Activated naive CD4-positive, alpha-beta T cell treated with anti-CD3 and anti-CD28 coated beads, Interleukin-2, amount 50 U/mL, for 72 hours (primary cell): ENCODE measurements around the gene ARHGAP19. TPM values are rescaled to one million over a fixed set of nuclear protein-coding genes. Genes with fewer than 3 reads are reported as not detected.

ENCODE experiments used
- ATAC-seq, 2 donors: fragments of 150-1000 bp; cut with Tn5 transposase; 2 replicates each; pipeline ENCODE4 v1.10.0; 2021; ENCODE audit warnings: mild to moderate bottlenecking in 2 of 2, moderate library complexity in 2 of 2
- DNase-seq, 2 donors: peaks; one replicate each; pipeline ENCODE4 v3.0.0; 2021 to 2022; ENCODE audit warnings: low spot score in 2 of 2
- H3K27ac Mint-ChIP-seq, 2 donors: one replicate each; pipeline ENCODE4 v1.8.0; 2022; ENCODE audit warnings: mild to moderate bottlenecking in 2 of 2, mixed read lengths in 2 of 2
- H3K36me3 Mint-ChIP-seq, 2 donors: one replicate each; pipeline ENCODE4 v1.8.0; 2022; ENCODE audit warnings: mixed read lengths in 2 of 2
- H3K9me3 Mint-ChIP-seq, 2 donors: one replicate each; pipeline ENCODE4 v1.8.0; 2022; ENCODE audit warnings: mixed read lengths in 2 of 2
- total RNA-seq, 2 donors: library from RNA; stranded (reverse); gene quantifications; one replicate each; pipeline ENCODE4 v1.2.3, GENCODE V29; 2022

Gene ARHGAP19
- total RNA-seq, 2 donors from 2014 or later: 45.4 to 79.5 TPM

GRCh38 chr10:97199152-97199551, 93.3 kb downstream of the ARHGAP19 start:
- peak in 1 of 2 donors; percentile 31 for DNase-seq
- no peaks in the 10 kb centered on the region for H3K9me3 Mint-ChIP-seq
- no peak for ATAC-seq
- no peaks in the 10 kb centered on the region for H3K36me3 Mint-ChIP-seq
- H3K27ac Mint-ChIP-seq: no peak overlapping the region

GRCh38 chr10:97197030-97197500, 95.4 kb downstream of the ARHGAP19 start:
- no peak for DNase-seq
- Mint-ChIP-seq H3K9me3 (no peaks in the 10 kb centered on the region), H3K27ac (no peak overlapping the region), H3K36me3 (no peaks in the 10 kb centered on the region)
- ATAC-seq: no peak

- no peak overlapping the region for H3K27ac Mint-ChIP-seq
- no peaks in the 10 kb centered on the region for H3K9me3 Mint-ChIP-seq
- H3K36me3 Mint-ChIP-seq: no peaks in the 10 kb centered on the region
- DNase-seq (peak in 1 of 2 donors; percentile 69), ATAC-seq (peak; percentile 86 to 89)
Measured at GRCh38 chr10:97196223-97197029, 96.0 kb downstream of the ARHGAP19 start.

GRCh38 chr10:97195706-97196222, 96.7 kb downstream of the ARHGAP19 start:
- no peak for DNase-seq
- Mint-ChIP-seq H3K9me3 (no peaks in the 10 kb centered on the region), H3K36me3 (no peaks in the 10 kb centered on the region), H3K27ac (no peak overlapping the region)
- ATAC-seq: no peak

- no peak for DNase-seq
- Mint-ChIP-seq H3K27ac (no peak overlapping the region), H3K36me3 (no peaks in the 10 kb centered on the region), H3K9me3 (no peaks in the 10 kb centered on the region)
- ATAC-seq: no peak
Measured at GRCh38 chr10:97192952-97193435, 99.4 kb downstream of the ARHGAP19 start.

- DNase-seq (no peak), ATAC-seq (no peak)
- Mint-ChIP-seq H3K27ac (no peak overlapping the region), H3K36me3 (no peaks in the 10 kb centered on the region), H3K9me3 (no peaks in the 10 kb centered on the region)
Measured at GRCh38 chr10:97190450-97190849, 102.0 kb downstream of the ARHGAP19 start.

- Mint-ChIP-seq H3K9me3 (no peaks in the 10 kb centered on the region), H3K36me3 (no peaks in the 10 kb centered on the region), H3K27ac (no peak overlapping the region)
- ATAC-seq (peak in 1 of 2 donors; percentile 33), DNase-seq (no peak)
Measured at GRCh38 chr10:97188261-97188711, 104.2 kb downstream of the ARHGAP19 start.

GRCh38 chr10:97186911-97187310, 105.5 kb downstream of the ARHGAP19 start:
- ATAC-seq: no peak
- H3K36me3 Mint-ChIP-seq: no peaks in the 10 kb centered on the region
- no peaks in the 10 kb centered on the region for H3K9me3 Mint-ChIP-seq
- no peak overlapping the region for H3K27ac Mint-ChIP-seq
- no peak for DNase-seq

GRCh38 chr10:97185326-97186058, 106.9 kb downstream of the ARHGAP19 start, which contains the start of gene SLIT1:
Gene SLIT1, minus strand, starts transcription at chr10:97185959. Its CDS starts 285 bp downstream, at chr10:97185674.
- Mint-ChIP-seq H3K27ac (no peak within 1 kb of the TSS), H3K36me3 (no peaks in the 10 kb centered on the region), H3K9me3 (no peaks in the 10 kb centered on the region)
- ATAC-seq: peak in 1 of 2 donors; percentile 47
- DNase-seq: peak in 1 of 2 donors; percentile 20

GRCh38 chr10:97184971-97185325, 107.5 kb downstream of the ARHGAP19 start:
- Mint-ChIP-seq H3K9me3 (no peaks in the 10 kb centered on the region), H3K27ac (no peak overlapping the region), H3K36me3 (no peaks in the 10 kb centered on the region)
- DNase-seq: no peak
- no peak for ATAC-seq

- ATAC-seq: no peak
- no peaks in the 10 kb centered on the region for H3K36me3 Mint-ChIP-seq
- no peak overlapping the region for H3K27ac Mint-ChIP-seq
- H3K9me3 Mint-ChIP-seq: no peaks in the 10 kb centered on the region
- peak in 1 of 2 donors; percentile 4 for DNase-seq
Measured at GRCh38 chr10:97183314-97183713, 109.1 kb downstream of the ARHGAP19 start.

GRCh38 chr10:97182288-97182990, 110.0 kb downstream of the ARHGAP19 start:
- ATAC-seq (no peak), DNase-seq (peak in 1 of 2 donors; percentile 37)
- no peaks in the 10 kb centered on the region for H3K9me3 Mint-ChIP-seq

GRCh38 chr10:97180986-97181385, 111.5 kb downstream of the ARHGAP19 start:
- no peak for ATAC-seq
- peak in 1 of 2 donors; percentile 38 for DNase-seq
- Mint-ChIP-seq H3K27ac (no peak overlapping the region), H3K36me3 (no peaks in the 10 kb centered on the region), H3K9me3 (no peaks in the 10 kb centered on the region)

More at GRCh38 chr10:97182288-97182990, 110.0 kb downstream of the ARHGAP19 start:
- Mint-ChIP-seq H3K36me3 (no peaks in the 10 kb centered on the region), H3K27ac (no peak overlapping the region)

GRCh38 chr10:97180363-97180755, 112.1 kb downstream of the ARHGAP19 start:
- Mint-ChIP-seq H3K9me3 (no peaks in the 10 kb centered on the region), H3K27ac (no peak overlapping the region), H3K36me3 (no peaks in the 10 kb centered on the region)
- ATAC-seq (no peak), DNase-seq (peak in 1 of 2 donors; percentile 20)

GRCh38 chr10:97179731-97180362, 112.6 kb downstream of the ARHGAP19 start:
- Mint-ChIP-seq H3K27ac (no peak overlapping the region), H3K9me3 (no peaks in the 10 kb centered on the region), H3K36me3 (no peaks in the 10 kb centered on the region)
- ATAC-seq (no peak), DNase-seq (peak in 1 of 2 donors; percentile 14)

- Mint-ChIP-seq H3K36me3 (no peaks in the 10 kb centered on the region), H3K9me3 (no peaks in the 10 kb centered on the region), H3K27ac (no peak overlapping the region)
- no peak for ATAC-seq
- peak in 1 of 2 donors; percentile 16 for DNase-seq
Measured at GRCh38 chr10:97179311-97179710, 113.1 kb downstream of the ARHGAP19 start.
